NCI-H1105 (cell line): ENCODE data around the gene USP6.
"Not testable (repeated sequence)": the region's sequence is repeated elsewhere in the genome, so short reads cannot be mapped to it uniquely, and the experiment has no call there.

Experiments
- DNase-seq: peaks from one replicate; lab custom pipeline; 2025; lab: John Stamatoyannopoulos, UW

The USP6 gene

DNA sequence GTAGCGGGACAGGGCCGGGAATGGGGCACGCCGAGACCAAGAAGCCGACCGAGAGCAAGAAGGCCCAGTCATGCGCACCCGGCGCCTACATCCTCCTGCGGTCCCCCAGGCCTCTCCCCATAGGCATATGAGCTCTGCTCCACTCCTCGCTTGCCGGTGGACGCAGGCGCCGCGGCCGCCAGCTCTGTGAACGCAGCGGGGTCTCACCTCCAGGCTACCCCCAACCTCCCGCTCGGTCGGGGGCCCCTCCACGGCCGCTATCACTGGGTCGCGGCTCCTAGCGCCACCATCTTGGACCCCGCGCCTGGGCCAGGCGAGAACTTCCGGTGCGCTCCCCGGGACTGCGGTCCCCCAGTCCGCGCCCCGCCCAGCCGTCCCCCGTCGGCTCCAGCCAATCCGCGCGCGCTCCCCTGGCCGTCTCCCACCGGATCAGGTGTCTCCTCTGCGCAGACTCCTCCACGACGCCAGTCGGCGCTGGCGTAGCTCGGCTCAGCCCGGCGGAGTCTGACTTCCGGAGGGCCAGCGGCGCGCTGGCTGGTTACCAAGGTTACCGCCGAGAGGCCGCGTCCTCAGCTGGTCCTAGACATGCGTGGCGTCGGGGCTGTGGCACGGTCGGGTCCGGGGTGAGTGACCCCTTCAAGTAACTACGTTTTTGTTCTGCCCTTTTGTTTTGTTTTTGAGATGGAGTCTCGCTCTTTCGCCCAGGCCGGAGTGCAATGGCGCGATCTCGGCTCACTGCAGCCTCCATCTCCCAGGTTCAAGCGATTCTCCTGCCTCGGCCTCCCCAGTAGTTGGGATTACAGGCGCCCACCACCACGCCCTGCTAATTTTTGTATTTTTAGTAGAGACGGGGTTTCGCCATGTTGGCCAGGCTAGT is 75.9 kb downstream of the USP6 start, which contains the start of gene ZNF594:
TSS of gene ZNF594 (minus strand) at position 328 of the 877 bp plus-strand sequence. CDS start 7,612 bp downstream, outside the sequence.
- DNase-seq: peak; percentile 97

DNA sequence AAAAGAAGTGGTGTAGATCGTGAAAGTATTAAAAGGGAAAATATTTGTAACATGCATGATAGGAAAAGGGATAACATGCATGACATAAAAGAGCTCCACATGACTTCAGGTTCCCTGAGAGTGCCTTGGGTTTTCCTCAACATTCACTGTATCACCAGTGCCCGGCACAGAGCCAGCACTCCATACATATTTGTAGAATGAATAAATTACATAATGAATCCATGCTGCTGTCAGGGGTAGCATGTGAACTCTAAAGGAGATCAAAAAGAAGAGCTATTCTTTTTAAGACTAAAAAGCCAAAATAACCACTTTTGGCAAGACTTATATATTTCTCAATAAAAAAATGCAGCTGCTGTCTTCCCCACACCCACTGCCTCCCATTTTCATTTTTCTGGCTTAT is 78.5 kb downstream of the USP6 start:
- no peak for DNase-seq

DNA sequence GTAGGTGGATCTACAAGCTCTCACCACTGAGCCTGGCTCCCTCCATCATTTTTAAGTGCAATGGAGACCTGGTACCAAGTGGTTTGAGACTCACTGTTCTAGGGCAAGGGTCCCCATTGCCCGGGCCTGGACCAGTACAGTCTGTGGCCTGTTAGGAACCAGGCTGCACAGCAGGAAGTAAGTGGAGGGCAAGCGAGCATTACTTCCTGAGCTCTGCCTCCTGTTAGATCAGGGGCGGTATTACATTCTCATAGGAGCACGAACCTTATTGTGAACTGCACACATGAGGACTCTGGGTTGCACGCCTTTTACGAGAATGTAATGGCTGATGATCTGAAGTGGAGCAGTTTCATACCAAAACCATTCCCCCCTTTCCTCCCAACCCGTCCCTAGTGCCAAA is 82.6 kb downstream of the USP6 start:
- no peak for DNase-seq

DNA sequence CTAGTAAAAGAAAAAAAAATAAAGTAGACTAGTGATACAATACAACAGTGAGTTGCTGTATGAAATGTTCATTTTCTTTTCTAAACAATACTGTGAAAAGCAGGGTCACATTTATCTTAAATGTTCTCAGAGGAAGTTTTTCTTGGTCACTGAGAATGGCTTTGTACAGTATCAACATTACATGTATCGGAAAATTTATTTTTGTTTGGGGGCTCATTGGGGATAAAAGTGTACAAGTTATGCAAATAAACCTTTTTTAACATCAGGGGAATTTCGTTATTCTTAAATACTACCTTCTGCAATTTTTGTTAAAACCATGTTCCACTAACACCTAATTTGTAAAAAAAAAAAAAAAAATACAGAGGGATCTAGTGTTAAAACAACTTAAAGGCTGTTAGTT is 84.5 kb downstream of the USP6 start:
- no peak for DNase-seq

DNA sequence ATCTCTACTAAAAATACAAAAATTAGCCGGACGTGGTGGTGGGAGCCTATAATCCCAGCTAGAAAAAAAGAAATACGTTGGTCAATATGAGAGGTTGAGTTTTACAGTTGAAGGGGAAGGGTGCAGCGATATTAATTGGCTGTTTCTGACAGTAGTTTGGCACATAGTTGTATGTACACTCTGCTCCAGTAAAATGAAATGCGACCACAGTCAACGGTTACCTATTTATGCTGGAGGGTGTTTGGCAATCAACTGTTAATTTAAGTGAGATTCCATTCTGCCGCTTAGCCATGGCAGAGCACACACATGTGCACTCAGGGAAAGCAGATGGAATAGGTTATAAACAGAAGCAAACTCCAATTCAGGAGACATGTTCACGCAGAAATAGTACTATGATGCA is 85.2 kb downstream of the USP6 start:
- DNase-seq: no peak

DNA sequence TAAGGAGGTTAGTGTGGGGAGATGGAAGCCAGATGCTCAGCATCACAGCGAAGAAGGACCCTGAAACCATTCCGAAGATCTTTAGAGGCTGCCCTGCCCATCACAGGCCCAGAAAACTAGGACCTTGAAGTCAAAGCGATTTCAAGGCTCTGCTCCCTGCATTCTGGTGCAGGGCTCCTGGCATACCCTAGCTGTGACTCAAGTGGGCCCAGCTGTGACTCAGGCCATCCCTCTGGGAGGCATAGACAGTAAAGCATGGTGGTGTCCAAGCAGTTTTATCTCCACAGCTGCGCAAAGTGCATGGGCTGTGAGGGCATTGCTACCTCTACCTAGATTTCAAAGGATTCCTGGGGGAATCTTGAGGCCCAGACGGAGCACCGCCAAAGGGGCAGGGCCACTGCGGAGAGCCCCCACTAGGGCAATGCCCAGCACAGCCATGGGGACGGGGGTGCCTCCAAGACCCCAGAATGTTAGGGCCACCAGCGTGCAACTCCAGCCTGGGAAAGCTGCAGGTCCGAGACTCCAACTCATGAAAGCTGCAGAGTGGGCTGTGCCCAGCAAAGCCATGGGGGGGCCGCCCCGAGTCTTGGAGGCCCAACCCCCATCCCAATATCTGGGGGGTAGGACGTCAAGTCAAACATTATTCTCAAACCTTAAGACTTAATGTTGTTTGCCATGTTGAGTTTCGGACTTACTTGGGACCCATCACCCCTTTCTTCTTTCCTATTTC is 87.5 kb downstream of the USP6 start:
- DNase-seq: no peak

DNA sequence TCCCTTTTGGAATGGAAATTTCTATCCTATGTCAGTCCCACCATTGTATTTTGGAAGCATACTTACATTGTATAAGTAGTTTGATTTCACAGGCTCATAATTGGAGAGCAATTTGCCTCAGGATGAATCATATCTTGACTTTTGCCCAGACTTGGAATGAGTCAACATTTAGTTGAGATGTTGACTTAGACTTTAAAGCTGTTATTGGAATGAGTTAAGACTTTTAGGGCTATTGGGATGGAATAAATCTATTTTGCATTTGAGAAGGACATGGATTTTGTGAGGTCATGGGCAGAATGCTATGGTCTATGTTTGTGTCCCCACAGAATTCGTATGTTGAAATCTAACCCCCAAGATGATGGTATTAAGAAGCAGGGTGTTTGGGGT is 88.1 kb downstream of the USP6 start:
- DNase-seq: no peak

DNA sequence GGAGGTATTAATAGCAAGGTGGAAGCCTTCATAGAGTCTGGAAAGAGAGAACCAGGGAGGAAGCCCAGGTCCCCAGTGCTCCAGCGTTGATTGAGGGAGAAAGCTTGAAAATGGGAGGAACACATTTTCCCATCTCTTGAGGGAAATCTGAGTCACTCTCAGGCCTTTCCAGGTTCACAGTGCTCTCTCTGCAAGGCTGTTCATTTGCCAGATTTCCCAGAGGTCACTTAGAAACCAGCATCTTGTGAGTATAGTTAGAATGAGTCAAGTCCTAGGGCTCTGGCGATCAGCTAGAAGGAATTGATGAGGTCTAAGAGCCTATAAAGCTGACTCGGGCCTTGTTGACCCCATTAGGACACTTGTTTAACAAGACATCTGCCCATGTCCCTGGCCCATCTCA is 93.6 kb downstream of the USP6 start:
- no peak for DNase-seq

DNA sequence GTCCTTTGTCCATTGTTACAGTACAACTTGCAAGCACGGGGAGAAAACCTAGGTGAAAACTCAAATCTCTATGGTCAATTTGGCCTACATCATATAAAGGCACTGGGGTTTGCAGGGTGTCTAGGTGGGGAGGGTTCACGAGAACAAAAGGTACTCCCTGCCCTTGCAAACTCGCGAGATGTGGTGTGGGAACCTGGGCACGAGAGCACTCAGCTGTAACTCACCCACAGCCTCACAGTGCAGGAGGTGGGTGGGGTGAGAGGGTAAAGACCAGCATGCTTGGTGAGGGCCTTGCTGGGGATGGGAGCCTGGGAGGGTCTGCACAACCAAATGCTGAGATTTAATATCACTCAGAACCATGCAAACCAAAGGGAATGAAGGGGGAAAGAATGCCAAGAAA is 94.3 kb downstream of the USP6 start:
- no peak for DNase-seq

DNA sequence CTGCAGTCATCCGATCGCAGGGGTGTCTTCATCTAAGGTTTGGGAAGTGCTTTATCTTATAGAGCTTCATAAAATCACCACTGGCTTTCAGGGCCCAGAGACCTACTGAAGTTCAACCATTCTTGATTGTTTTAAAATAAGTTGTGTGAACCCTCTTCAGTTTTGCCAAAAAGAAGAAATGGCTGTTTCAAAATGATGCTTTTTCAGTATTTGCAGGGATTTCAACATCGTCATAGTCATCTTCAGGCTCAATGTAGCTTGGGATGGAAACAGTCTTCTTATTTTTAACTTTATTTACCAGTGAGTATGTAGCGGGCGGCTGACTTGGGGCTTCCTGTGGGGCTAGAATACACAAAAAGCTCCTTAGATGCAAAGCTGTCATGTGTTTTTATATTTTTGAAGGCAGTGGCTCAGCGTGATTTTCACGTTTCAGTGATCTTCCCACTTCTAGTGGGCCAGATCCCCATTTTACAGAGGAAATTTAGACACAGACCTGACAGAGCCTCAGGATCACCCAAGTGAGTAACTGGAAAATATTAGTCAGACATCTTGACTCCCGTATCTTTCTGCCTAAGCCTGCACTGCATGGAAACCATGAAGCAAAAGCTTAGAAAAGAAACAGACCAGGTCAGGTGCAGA is 94.9 kb downstream of the USP6 start:
- no peak for DNase-seq

DNA sequence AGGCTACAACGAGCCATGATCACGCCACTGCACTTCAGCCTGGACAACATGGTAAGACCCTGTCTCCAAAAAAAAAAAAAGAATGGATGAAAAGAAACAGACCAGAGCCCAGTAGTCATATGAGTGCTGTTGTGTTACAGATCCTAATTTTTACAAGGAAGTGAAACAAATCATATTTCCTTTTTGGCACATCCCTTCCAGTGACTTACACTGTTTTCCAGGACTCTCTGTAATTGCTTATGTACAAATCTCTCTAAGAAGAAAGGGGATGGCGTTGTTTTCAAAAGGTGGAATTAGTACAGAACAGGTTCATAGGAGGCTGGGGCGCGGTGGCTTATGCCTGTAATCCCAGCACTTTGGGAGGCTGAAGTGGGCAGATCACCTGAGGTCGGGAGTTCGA is 95.6 kb downstream of the USP6 start:
- DNase-seq: no peak

DNA sequence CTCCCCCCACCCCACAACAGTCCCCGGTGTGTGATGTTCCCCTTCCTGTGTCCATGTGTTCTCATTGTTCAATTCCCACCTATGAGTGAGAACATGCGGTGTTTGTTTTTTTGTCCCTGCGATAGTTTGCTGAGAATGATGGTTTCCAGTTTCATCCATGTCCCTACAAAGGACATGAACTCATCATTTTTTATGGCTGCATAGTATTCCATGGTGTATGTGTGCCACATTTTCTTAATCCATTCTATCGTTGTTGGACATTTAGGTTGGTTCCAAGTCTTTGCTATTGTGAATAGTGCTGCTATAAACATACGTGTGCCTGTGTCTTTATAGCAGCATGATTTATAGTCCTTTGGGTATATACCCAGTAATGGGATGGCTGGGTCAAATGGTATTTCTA is 101.7 kb downstream of the USP6 start:
- DNase-seq: not testable (repeated sequence)

DNA sequence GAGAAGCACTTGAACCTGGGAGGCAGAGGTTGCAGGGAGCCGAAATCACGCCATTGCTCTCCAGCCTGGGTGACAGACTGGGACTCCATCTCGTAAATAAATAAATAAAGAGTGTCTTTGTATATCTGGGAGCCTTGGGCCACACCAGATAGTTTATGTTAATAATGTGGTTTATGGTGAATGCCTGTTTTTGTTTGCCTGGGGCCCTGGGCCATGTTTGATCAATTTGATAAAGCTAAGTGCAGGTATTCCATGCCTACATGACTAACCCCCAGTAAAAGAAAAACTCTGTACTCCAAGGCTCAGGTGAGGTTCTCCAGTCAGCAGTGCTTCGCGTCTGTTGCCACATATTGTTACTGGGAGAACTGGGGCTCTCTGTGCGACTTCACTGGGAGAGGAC is 103.7 kb downstream of the USP6 start:
- DNase-seq: no peak

DNA sequence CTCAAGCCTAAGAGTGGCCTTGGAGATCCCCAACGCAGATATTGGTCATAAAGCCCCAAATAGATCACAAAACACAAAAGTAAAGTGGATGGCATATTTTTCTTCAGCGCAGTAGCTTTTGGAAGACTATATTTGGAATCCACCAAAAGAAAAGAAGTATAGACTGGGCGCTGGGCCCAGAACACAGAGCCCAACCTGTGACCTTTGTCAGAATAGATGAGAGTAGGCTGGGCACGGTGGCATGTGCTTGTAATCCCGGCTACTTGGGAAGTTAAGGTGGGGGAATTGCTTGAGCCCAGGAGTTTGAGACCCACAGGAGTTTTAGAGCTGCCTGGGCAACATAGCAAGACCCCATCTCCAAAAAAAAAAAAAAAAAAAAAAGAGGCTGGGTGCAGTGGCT is 104.2 kb downstream of the USP6 start:
- DNase-seq: no peak

DNA sequence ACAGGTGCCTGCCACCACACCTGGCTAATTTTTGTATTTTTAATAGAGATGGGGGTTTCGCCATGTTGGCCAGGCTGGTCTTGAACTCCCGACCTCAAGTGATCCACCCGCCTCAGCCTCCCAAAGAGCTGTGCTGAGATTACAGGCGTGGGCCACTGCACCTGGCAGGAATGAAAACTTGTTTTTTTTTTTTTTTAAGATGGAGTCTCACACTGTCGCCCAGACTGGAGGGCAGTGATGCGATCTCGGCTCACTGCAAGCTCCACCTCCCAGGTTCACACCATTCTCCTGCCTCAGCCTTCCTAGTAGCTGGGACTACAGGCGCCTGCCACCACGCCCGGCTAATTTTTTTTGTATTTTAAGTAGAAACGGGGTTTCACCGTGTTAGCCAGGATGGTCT is 106.1 kb downstream of the USP6 start:
- DNase-seq: not testable (repeated sequence)
